DMS79 (cell line): ENCODE measurements around the gene ATP13A4.

Experiments used
- DNase-seq: peaks from one replicate; lab custom pipeline; 2025; lab: John Stamatoyannopoulos, UW

Gene ATP13A4

GRCh38 chr3:193554811-193555210 lies at the start of gene ATP13A4:
Gene ATP13A4 (minus strand): TSS chr3:193554895. CDS start chr3:193554799, 96 bp downstream.
- no peak for DNase-seq

- DNase-seq, result no peak
Measured at GRCh38 chr3:193599393-193599792, 44.7 kb upstream of the ATP13A4 start.

GRCh38 chr3:193598202-193598601 lies 43.5 kb upstream of the ATP13A4 start:
- DNase-seq, result peak; percentile 12

- no peak for DNase-seq
Measured at GRCh38 chr3:193595939-193596487, 41.3 kb upstream of the ATP13A4 start.

GRCh38 chr3:193594946-193595689 lies 40.4 kb upstream of the ATP13A4 start:
- no peak for DNase-seq

- peak; percentile 38 for DNase-seq
Measured at GRCh38 chr3:193593668-193594030, 39.0 kb upstream of the ATP13A4 start.

GRCh38 chr3:193592841-193593667 lies 38.4 kb upstream of the ATP13A4 start, which contains the start of gene OPA1:
Gene OPA1 (plus strand): TSS chr3:193593208. CDS start chr3:193593378, 170 bp downstream.
- DNase-seq, result peak; percentile 100

GRCh38 chr3:193590088-193590856 lies 35.6 kb upstream of the ATP13A4 start:
- DNase-seq, result no peak

- DNase-seq, result no peak
Measured at GRCh38 chr3:193589616-193590015, 34.9 kb upstream of the ATP13A4 start.

- no peak for DNase-seq
Measured at GRCh38 chr3:193589129-193589528, 34.4 kb upstream of the ATP13A4 start.

GRCh38 chr3:193586526-193586925 lies 31.8 kb upstream of the ATP13A4 start:
- no peak for DNase-seq

- no peak for DNase-seq
Measured at GRCh38 chr3:193585530-193585929, 30.8 kb upstream of the ATP13A4 start.

GRCh38 chr3:193574488-193575070 lies 19.9 kb upstream of the ATP13A4 start:
- DNase-seq, result no peak

- DNase-seq, result no peak
Measured at GRCh38 chr3:193573403-193574191, 18.9 kb upstream of the ATP13A4 start.

GRCh38 chr3:193572426-193572908 lies 17.8 kb upstream of the ATP13A4 start:
- DNase-seq, result peak; percentile 17

GRCh38 chr3:193569119-193569518 lies 14.4 kb upstream of the ATP13A4 start:
- no peak for DNase-seq

GRCh38 chr3:193564012-193564411 lies 9.3 kb upstream of the ATP13A4 start:
- DNase-seq, result no peak

GRCh38 chr3:193563426-193563825 lies 8.7 kb upstream of the ATP13A4 start:
- no peak for DNase-seq

- DNase-seq, result no peak
Measured at GRCh38 chr3:193560870-193561269, 6.2 kb upstream of the ATP13A4 start.

GRCh38 chr3:193560091-193560490 lies 5.4 kb upstream of the ATP13A4 start:
- no peak for DNase-seq

- DNase-seq, result no peak
Measured at GRCh38 chr3:193559100-193559499, 4.4 kb upstream of the ATP13A4 start.
